ENCODE measurements around the gene FAM216B.

FAM216B gene

GRCh38 chr13:42821437-42821836 is 40.1 kb downstream of the FAM216B start:
- H3K4me3 ChIP-seq (ENCODE audit: low read depth, low read length): no peak overlapping the region
- TF ChIP-seq CTCF (IDR thresholded peaks at IDR 0.05; ENCODE audit: borderline replicate concordance, insufficient read depth, low read depth, low read length): no peak

GRCh38 chr13:42832341-42833096 is 51.1 kb downstream of the FAM216B start:
- no peak overlapping the region for H3K4me3 ChIP-seq (ENCODE audit: low read depth, low read length)
- no peak for TF ChIP-seq CTCF (IDR thresholded peaks at IDR 0.05; ENCODE audit: borderline replicate concordance, insufficient read depth, low read depth, low read length)

GRCh38 chr13:42834946-42835345 is 53.6 kb downstream of the FAM216B start:
- no peak for TF ChIP-seq CTCF (IDR thresholded peaks at IDR 0.05; ENCODE audit: borderline replicate concordance, insufficient read depth, low read depth, low read length)
- H3K4me3 ChIP-seq (ENCODE audit: low read depth, low read length): no peak overlapping the region

- TF ChIP-seq CTCF (IDR thresholded peaks at IDR 0.05; ENCODE audit: borderline replicate concordance, insufficient read depth, low read depth, low read length): no peak
- no peak overlapping the region for H3K4me3 ChIP-seq (ENCODE audit: low read depth, low read length)
Observed at GRCh38 chr13:42836930-42837690, 55.7 kb downstream of the FAM216B start.
